GM23338 (cell line): ENCODE measurements around the gene RNF157. TPM values are rescaled to one million over a fixed set of nuclear protein-coding genes. Genes with fewer than 3 reads are reported as not detected.

Source experiments
- ATAC-seq: fragments of 200-7000 bp; cut with Tn5 transposase; 3 replicates; pipeline ENCODE4 v1.9.1; 2020
- DNase-seq: peaks from one replicate; pipeline ENCODE4 v3.0.0-alpha.2; 2015; ENCODE audit warnings: low spot score
- H2AFZ ChIP-seq: fragments of 200-600 bp; sonication (generic); 2 replicates; pipeline ENCODE4 v1.8.0; 2016; ENCODE audit warnings: antibody characterized with exemption, mild to moderate bottlenecking, moderate library complexity
- H3F3A ChIP-seq: fragments of 200-600 bp; sonication (generic); replicated peaks from 2 replicates; pipeline ENCODE4 v1.8.0; 2017; ENCODE audit warnings: antibody characterized with exemption, mixed run types, low read depth
- H3K27ac ChIP-seq: fragments of 200-600 bp; sonication (generic); 2 replicates; pipeline ENCODE4 v1.6.1; 2016; ENCODE audit warnings: low read depth
- H3K27me3 ChIP-seq: fragments of 200-600 bp; sonication (generic); 2 replicates; pipeline ENCODE4 v1.8.0; 2016; ENCODE audit warnings: mild to moderate bottlenecking, mixed run types, moderate library complexity; ENCODE audit not compliant: insufficient read depth
- H3K36me3 ChIP-seq: fragments of 200-600 bp; sonication (generic); 2 replicates; pipeline ENCODE4 v1.8.0; 2016; ENCODE audit warnings: mild to moderate bottlenecking; ENCODE audit not compliant: insufficient read depth
- H3K4me1 ChIP-seq: fragments of 200-600 bp; sonication (generic); 2 replicates; pipeline ENCODE4 v1.8.0; 2016; ENCODE audit warnings: mild to moderate bottlenecking, moderate library complexity; ENCODE audit not compliant: insufficient read depth
- H3K4me2 ChIP-seq: fragments of 200-600 bp; sonication (generic); 2 replicates; pipeline ENCODE4 v1.7.1; 2017; ENCODE audit warnings: mixed run types
- H3K4me3 ChIP-seq: fragments of 200-600 bp; sonication (generic); 2 replicates; pipeline ENCODE4 v1.6.1; 2016; ENCODE audit warnings: mixed run types
- H3K79me2 ChIP-seq: fragments of 200-600 bp; sonication (generic); replicated peaks from 2 replicates; pipeline ENCODE4 v1.8.0; 2017; ENCODE audit warnings: mild to moderate bottlenecking; ENCODE audit not compliant: insufficient read depth
- H3K9me2 ChIP-seq: fragments of 200-600 bp; sonication (generic); 2 replicates; pipeline ENCODE4 v1.8.0; 2017; ENCODE audit not compliant: insufficient read depth
- H4K20me1 ChIP-seq: fragments of 200-600 bp; sonication (generic); replicated peaks from 2 replicates; pipeline ENCODE4 v1.8.0; 2017; ENCODE audit warnings: mild to moderate bottlenecking; ENCODE audit not compliant: insufficient read depth
- H3K27ac Mint-ChIP-seq: 2 replicates; pipeline ENCODE4 v1.8.0; 2020; ENCODE audit warnings: inconsistent platforms, mild to moderate bottlenecking, moderate library complexity, mixed read lengths
- H3K27me3 Mint-ChIP-seq: 3 replicates; pipeline ENCODE4 v1.8.0; 2022; ENCODE audit warnings: low read depth, mild to moderate bottlenecking, moderate library complexity, mixed read lengths, inconsistent platforms; ENCODE audit not compliant: insufficient read depth, poor library complexity
- H3K36me3 Mint-ChIP-seq: 3 replicates; pipeline ENCODE4 v1.8.0; 2021; ENCODE audit warnings: low read depth, mild to moderate bottlenecking, inconsistent platforms, moderate library complexity, mixed read lengths
- H3K4me1 Mint-ChIP-seq: 3 replicates; pipeline ENCODE4 v1.8.0; 2020; ENCODE audit warnings: mild to moderate bottlenecking, inconsistent platforms, mixed read lengths
- H3K4me3 Mint-ChIP-seq: 3 replicates; pipeline ENCODE4 v1.8.0; 2021; ENCODE audit warnings: moderate library complexity, mild to moderate bottlenecking, inconsistent platforms, mixed read lengths
- H3K9me3 Mint-ChIP-seq: 3 replicates; pipeline ENCODE4 v1.8.0; 2020; ENCODE audit warnings: moderate library complexity, mild to moderate bottlenecking, inconsistent platforms, mixed read lengths
- CREB1 ChIP-seq: fragments of 250-450 bp; sonication (Bioruptor Pico); IDR thresholded peaks from 2 replicates; pipeline ENCODE4 v1.5.0; 2020; ENCODE audit warnings: low read depth, mild to moderate bottlenecking, moderate library complexity
- NANOG ChIP-seq: IDR thresholded peaks from 2 replicates; pipeline ENCODE4 v1.6.1; 2016; ENCODE audit warnings: antibody characterized with exemption, borderline replicate concordance
- POLR2AphosphoS5 ChIP-seq: IDR thresholded peaks from 2 replicates; pipeline ENCODE4 v1.6.1; 2016; ENCODE audit warnings: antibody characterized with exemption, low read depth
- STAT1 ChIP-seq: IDR thresholded peaks from one replicate; pipeline ENCODE4 v1.6.1; 2016; ENCODE audit warnings: antibody characterized with exemption; ENCODE audit not compliant: unreplicated experiment
- ZNF114 ChIP-seq: fragments of 250-450 bp; sonication (Bioruptor Pico); IDR thresholded peaks from 2 replicates; pipeline ENCODE4 v1.5.0; 2020; ENCODE audit warnings: mild to moderate bottlenecking, moderate library complexity
- polyA plus RNA-seq: library from polyadenylated mRNA; unstranded; fragments of >200 nt; fragmentation: Nextera tagmentation; extraction: Ambion mirVana; gene quantifications from 2 replicates; pipeline ENCODE4 v1.2.1, GENCODE V29; 2016
- total RNA-seq: library from RNA; depleted of rRNA; stranded (reverse); fragments of >200 nt; shearing (Covaris generic); gene quantifications from 2 replicates; pipeline ENCODE4 v1.2.3, GENCODE V29; 2014
- TF ChIP-seq, protein P1 (sequence below): IDR thresholded peaks from one replicate; pipeline ENCODE4 v1.6.1; 2018; ENCODE audit warnings: antibody characterized with exemption; ENCODE audit not compliant: unreplicated experiment
- TF ChIP-seq, protein P2 (sequence below), 2 experiments: fragments of 200-600 bp in 1 of 2; sonication (generic) in 1 of 2; conservative IDR thresholded peaks; 2 replicates each; pipeline versions ENCODE4 v1.5.1 to v1.6.1; 2016 to 2017; ENCODE audit warnings: antibody characterized with exemption in 2 of 2, low read depth in 2 of 2, mild to moderate bottlenecking in 2 of 2, moderate library complexity in 1 of 2
- TF ChIP-seq, protein P3 (sequence below): IDR thresholded peaks from 2 replicates; pipeline ENCODE4 v1.6.1; 2016; ENCODE audit warnings: antibody characterized with exemption

Gene RNF157
- total and polyA plus RNA-seq, 2 experiments from 2014 or later: 7.8 to 11.7 TPM

DNA sequence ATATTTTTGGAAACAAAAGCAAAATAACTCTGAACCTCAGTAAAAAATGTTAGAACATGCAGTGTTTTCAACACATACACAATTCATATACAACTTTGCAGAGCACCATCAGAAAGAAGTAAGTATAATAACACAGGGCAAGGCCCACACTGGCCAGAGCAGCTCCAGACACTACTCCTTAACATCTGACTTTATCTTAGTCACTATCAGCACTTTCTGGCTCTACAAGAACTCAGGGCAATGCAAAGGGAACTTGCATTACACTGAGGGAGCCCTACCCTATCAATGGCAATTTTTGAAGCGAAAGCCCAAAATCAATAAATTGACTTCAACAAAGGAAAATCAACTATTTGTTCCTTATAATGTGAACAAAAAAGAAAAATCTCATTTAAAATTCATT is 16.5 kb downstream of the RNF157 start:
- Mint-ChIP-seq H3K36me3 (no peaks in the 10 kb centered on the region), H3K9me3 (no peaks in the 10 kb centered on the region), H3K4me3 (no peak overlapping the region), H3K4me1 (peaks cover 8% of the 10 kb centered on the region), H3K27ac (no peak overlapping the region), H3K27me3 (peaks cover 5% of the 10 kb centered on the region)
- H3K4me1 ChIP-seq: no peaks in the 10 kb centered on the region
- TF ChIP-seq ZNF114 (CRISPR knock-in tag): no peak
- H3K36me3 ChIP-seq: no peaks in the 10 kb centered on the region
- H2AFZ ChIP-seq: no peak overlapping the region
- no peaks in the 10 kb centered on the region for H4K20me1 ChIP-seq
- no peak for DNase-seq
- no peak overlapping the region for H3K4me2 ChIP-seq
- H3K79me2 ChIP-seq: no peaks in the 10 kb centered on the region
- no peak overlapping the region for H3K4me3 ChIP-seq
- no peaks in the 10 kb centered on the region for H3F3A ChIP-seq
- no peak overlapping the region for H3K27ac ChIP-seq
- H3K9me2 ChIP-seq: no peaks in the 10 kb centered on the region
- ATAC-seq: no peak
- no peaks in the 10 kb centered on the region for H3K27me3 ChIP-seq

DNA sequence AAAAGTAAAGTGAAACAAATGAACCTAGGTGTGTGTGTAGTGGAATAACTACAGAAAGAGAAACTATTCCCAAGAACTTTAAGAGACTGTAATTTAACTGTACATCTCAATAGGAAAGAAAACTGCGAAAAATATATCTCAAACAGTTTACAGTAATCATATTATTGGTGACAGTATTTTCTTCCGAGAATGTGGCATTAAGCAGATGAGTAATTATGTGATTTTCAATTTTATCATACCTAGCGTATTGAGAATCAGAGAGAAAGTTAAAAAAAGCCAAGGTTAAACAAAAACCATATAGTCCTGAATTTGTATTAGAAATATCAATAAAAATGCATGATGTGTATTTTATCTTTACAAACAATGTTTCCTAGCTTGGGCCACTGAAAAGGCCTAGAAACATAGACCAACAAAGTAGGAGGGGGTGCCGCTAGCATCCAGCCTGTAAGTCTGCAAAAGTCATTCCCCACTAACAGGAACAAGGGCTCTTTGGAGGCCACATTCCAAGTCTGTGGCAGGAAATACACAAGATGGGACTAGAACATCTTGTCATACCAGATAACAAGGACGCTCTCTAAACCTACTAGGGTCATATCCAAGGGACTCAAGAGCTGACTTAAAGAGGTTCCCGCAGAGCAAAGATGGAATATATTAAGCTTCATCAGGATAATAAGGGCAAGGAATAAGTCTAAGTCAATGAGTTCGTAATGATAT is 20.5 kb downstream of the RNF157 start:
- H3K36me3 Mint-ChIP-seq: no peaks in the 10 kb centered on the region
- Histone ChIP-seq H3F3A (no peaks in the 10 kb centered on the region), H3K4me1 (peaks cover under 1% of the 10 kb centered on the region; the same call in 1 of the 2 replicates), H3K36me3 (no peaks in the 10 kb centered on the region), H3K79me2 (no peaks in the 10 kb centered on the region), H3K9me2 (no peaks in the 10 kb centered on the region), H3K4me2 (no peak overlapping the region), H3K27ac (no peak overlapping the region), H4K20me1 (no peaks in the 10 kb centered on the region), H3K27me3 (no peaks in the 10 kb centered on the region), H2AFZ (no peak overlapping the region), H3K4me3 (no peak overlapping the region)
- ATAC-seq (no peak), DNase-seq (no peak)
- H3K9me3 Mint-ChIP-seq: no peaks in the 10 kb centered on the region
- peaks cover 4% of the 10 kb centered on the region for H3K27me3 Mint-ChIP-seq
- peaks cover 2% of the 10 kb centered on the region; the same call in 1 of the 3 replicates for H3K4me1 Mint-ChIP-seq
- no peak overlapping the region for H3K4me3 Mint-ChIP-seq
- H3K27ac Mint-ChIP-seq: 0 out of 2 replicates have a peak overlapping the region, but pooled peaks have one; percentile 48
- no peak for TF ChIP-seq NANOG
- no peak for TF ChIP-seq STAT1
- TF ChIP-seq, protein P1, sequence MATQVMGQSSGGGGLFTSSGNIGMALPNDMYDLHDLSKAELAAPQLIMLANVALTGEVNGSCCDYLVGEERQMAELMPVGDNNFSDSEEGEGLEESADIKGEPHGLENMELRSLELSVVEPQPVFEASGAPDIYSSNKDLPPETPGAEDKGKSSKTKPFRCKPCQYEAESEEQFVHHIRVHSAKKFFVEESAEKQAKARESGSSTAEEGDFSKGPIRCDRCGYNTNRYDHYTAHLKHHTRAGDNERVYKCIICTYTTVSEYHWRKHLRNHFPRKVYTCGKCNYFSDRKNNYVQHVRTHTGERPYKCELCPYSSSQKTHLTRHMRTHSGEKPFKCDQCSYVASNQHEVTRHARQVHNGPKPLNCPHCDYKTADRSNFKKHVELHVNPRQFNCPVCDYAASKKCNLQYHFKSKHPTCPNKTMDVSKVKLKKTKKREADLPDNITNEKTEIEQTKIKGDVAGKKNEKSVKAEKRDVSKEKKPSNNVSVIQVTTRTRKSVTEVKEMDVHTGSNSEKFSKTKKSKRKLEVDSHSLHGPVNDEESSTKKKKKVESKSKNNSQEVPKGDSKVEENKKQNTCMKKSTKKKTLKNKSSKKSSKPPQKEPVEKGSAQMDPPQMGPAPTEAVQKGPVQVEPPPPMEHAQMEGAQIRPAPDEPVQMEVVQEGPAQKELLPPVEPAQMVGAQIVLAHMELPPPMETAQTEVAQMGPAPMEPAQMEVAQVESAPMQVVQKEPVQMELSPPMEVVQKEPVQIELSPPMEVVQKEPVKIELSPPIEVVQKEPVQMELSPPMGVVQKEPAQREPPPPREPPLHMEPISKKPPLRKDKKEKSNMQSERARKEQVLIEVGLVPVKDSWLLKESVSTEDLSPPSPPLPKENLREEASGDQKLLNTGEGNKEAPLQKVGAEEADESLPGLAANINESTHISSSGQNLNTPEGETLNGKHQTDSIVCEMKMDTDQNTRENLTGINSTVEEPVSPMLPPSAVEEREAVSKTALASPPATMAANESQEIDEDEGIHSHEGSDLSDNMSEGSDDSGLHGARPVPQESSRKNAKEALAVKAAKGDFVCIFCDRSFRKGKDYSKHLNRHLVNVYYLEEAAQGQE: no peak
- no peak for TF ChIP-seq CREB1
- TF ChIP-seq, protein P2, sequence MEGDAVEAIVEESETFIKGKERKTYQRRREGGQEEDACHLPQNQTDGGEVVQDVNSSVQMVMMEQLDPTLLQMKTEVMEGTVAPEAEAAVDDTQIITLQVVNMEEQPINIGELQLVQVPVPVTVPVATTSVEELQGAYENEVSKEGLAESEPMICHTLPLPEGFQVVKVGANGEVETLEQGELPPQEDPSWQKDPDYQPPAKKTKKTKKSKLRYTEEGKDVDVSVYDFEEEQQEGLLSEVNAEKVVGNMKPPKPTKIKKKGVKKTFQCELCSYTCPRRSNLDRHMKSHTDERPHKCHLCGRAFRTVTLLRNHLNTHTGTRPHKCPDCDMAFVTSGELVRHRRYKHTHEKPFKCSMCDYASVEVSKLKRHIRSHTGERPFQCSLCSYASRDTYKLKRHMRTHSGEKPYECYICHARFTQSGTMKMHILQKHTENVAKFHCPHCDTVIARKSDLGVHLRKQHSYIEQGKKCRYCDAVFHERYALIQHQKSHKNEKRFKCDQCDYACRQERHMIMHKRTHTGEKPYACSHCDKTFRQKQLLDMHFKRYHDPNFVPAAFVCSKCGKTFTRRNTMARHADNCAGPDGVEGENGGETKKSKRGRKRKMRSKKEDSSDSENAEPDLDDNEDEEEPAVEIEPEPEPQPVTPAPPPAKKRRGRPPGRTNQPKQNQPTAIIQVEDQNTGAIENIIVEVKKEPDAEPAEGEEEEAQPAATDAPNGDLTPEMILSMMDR (conservative IDR thresholded peaks at IDR 0.05; ENCODE audit: low read depth in 2 of 2): no peak
- TF ChIP-seq POLR2AphosphoS5: no peak
- no peak for TF ChIP-seq ZNF114 (CRISPR knock-in tag)
- TF ChIP-seq, protein P3, sequence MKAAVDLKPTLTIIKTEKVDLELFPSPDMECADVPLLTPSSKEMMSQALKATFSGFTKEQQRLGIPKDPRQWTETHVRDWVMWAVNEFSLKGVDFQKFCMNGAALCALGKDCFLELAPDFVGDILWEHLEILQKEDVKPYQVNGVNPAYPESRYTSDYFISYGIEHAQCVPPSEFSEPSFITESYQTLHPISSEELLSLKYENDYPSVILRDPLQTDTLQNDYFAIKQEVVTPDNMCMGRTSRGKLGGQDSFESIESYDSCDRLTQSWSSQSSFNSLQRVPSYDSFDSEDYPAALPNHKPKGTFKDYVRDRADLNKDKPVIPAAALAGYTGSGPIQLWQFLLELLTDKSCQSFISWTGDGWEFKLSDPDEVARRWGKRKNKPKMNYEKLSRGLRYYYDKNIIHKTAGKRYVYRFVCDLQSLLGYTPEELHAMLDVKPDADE: no peak
